K562 (cell line): ENCODE results near the gene CMIP. TPM values are rescaled to one million over a fixed set of nuclear protein-coding genes. Genes with fewer than 3 reads are reported as not detected.

Experiments used
- ATAC-seq: fragments of 200-7000 bp; cut with Tn5 transposase; 3 replicates; pipeline ENCODE4 v1.9.1; 2020; ENCODE audit warnings: moderate library complexity
- BruUV-seq: library from RNA; stranded (reverse); fragments of 400-500 nt; replicated peaks from 2 replicates; lab custom pipeline; 2021; lab: Mats Ljungman, UMichigan
- CTCF ChIA-PET: fragments of 300-600 bp; formaldehyde crosslinking; extraction: SDS; loops from one replicate; lab custom pipeline; 2021; ENCODE audit warnings: low intra/inter-chr PET ratio; lab: Yijun Ruan, JAX
- POLR2A ChIA-PET: fragments of 300-600, 350-650 bp; sonication (Branson Sonifier 250); formaldehyde crosslinking; extraction: SDS; loops from one replicate; lab custom pipeline; 2021; ENCODE audit warnings: antibody characterized with exemption, inconsistent platforms; lab: Yijun Ruan, JAX
- DNase-seq, 4 experiments: peaks; one replicate each; pipeline versions ENCODE4 v3.0.0 to v3.0.0-alpha.2; 2011 to 2018; ENCODE audit warnings: low spot score in 3 of 4, mixed read lengths in 3 of 4; ENCODE audit errors: extremely low read depth in 1 of 4
- FAIRE-seq: peaks from 2 replicates; lab custom pipeline; 2011; peaks lifted over from hg19 to GRCh38; lab: Jason Lieb, UNC
- H2AFZ ChIP-seq: 2 replicates; pipeline ENCODE4 v1.6.0; 2011; ENCODE audit warnings: low read depth, low read length, control low read depth, inconsistent platforms
- H3K27ac ChIP-seq: fragments of 200-600 bp; 3 replicates; pipeline ENCODE4 v1.8.0; 2011; ENCODE audit warnings: low read depth, mild to moderate bottlenecking, control low read depth, inconsistent platforms, low read length, moderate library complexity, mixed read lengths; ENCODE audit errors: extremely low read depth
- H3K27me3 ChIP-seq, 2 experiments: fragments of 300-600 bp in 1 of 2; 2 replicates in 1 of 2; 3 replicates in 1 of 2; pipeline versions ENCODE4 v1.6.0 to v1.8.0; 2011; ENCODE audit warnings: inconsistent platforms in 2 of 2, low read length in 2 of 2, mild to moderate bottlenecking in 1 of 2, mixed read lengths in 1 of 2, moderate library complexity in 1 of 2; ENCODE audit not compliant: control insufficient read depth in 2 of 2, insufficient read depth in 2 of 2
- H3K36me3 ChIP-seq: fragments of 300-600 bp; 3 replicates; pipeline ENCODE4 v1.8.0; 2011; ENCODE audit warnings: mild to moderate bottlenecking, low read length, inconsistent platforms; ENCODE audit not compliant: control insufficient read depth, insufficient read depth
- H3K4me1 ChIP-seq, 2 experiments: fragments of 200-600 bp in 1 of 2; replicated peaks in 1 of 2; 2 replicates in 1 of 2; 3 replicates in 1 of 2; pipeline versions ENCODE4 v1.5.1 to v1.8.0; 2011; ENCODE audit warnings: inconsistent platforms in 2 of 2, low read length in 2 of 2, mild to moderate bottlenecking in 1 of 2, mixed read lengths in 1 of 2, moderate library complexity in 1 of 2; ENCODE audit not compliant: control insufficient read depth in 2 of 2, insufficient read depth in 2 of 2
- H3K4me2 ChIP-seq: 2 replicates; pipeline ENCODE4 v1.6.1; 2011; ENCODE audit warnings: low read length, control low read depth, inconsistent platforms, mixed read lengths; ENCODE audit not compliant: insufficient read depth
- H3K4me3 ChIP-seq: fragments of 200-600 bp; sonication (generic), shearing (Covaris generic); 2 replicates; pipeline ENCODE4 v1.5.1; 2016; ENCODE audit warnings: control low read depth, inconsistent platforms
- H3K79me2 ChIP-seq: fragments of 200-600 bp; 3 replicates; pipeline ENCODE4 v1.8.0; 2011; ENCODE audit warnings: low read length, inconsistent platforms; ENCODE audit not compliant: control insufficient read depth, insufficient read depth
- H3K9ac ChIP-seq, 2 experiments: 2 replicates each; pipeline versions ENCODE4 v1.6.0 to v1.6.1; 2011; ENCODE audit warnings: low read depth in 2 of 2, low read length in 2 of 2, control low read depth in 1 of 2, inconsistent platforms in 1 of 2, mild to moderate bottlenecking in 1 of 2, mixed read lengths in 1 of 2; ENCODE audit not compliant: insufficient read depth in 1 of 2
- H3K9me1 ChIP-seq: one replicate; pipeline ENCODE4 v1.6.0; 2011; ENCODE audit warnings: inconsistent platforms, mild to moderate bottlenecking, low read length, moderate library complexity; ENCODE audit not compliant: control insufficient read depth, insufficient read depth
- H3K9me3 ChIP-seq: replicated peaks from 2 replicates; pipeline ENCODE4 v1.5.1; 2011; ENCODE audit warnings: low read depth, low read length, inconsistent platforms; ENCODE audit not compliant: control insufficient read depth, insufficient read depth
- H4K20me1 ChIP-seq: replicated peaks from 2 replicates; pipeline ENCODE4 v1.6.1; 2011; ENCODE audit warnings: low read length, inconsistent platforms, mixed read lengths; ENCODE audit not compliant: control insufficient read depth, insufficient read depth
- EWSR1 ChIP-seq: fragments of 450-650 bp; IDR thresholded peaks from 2 replicates; pipeline ENCODE4 v1.6.1; 2018; ENCODE audit warnings: borderline replicate concordance, mild to moderate bottlenecking, low read depth, moderate library complexity; ENCODE audit not compliant: partially characterized antibody
- KAT8 ChIP-seq: fragments of 450-650 bp; IDR thresholded peaks from 2 replicates; pipeline ENCODE4 v1.6.1; 2016; ENCODE audit warnings: low read depth, mild to moderate bottlenecking
- LEF1 ChIP-seq: fragments of 450-650 bp; IDR thresholded peaks from 2 replicates; pipeline ENCODE4 v1.6.1; 2016; ENCODE audit warnings: mild to moderate bottlenecking
- MYBL2 ChIP-seq, 2 experiments: fragments of 450-650 bp in 1 of 2; sonication (generic) in 1 of 2; formaldehyde crosslinking in 1 of 2; IDR thresholded peaks; 2 replicates each; pipeline versions ENCODE4 v1.6.1 to v1.8.1; 2017 to 2022; ENCODE audit warnings: borderline replicate concordance in 1 of 2, inconsistent platforms in 1 of 2, low read depth in 1 of 2, mild to moderate bottlenecking in 1 of 2, missing genetic modification reagents in 1 of 2, moderate library complexity in 1 of 2
- NR4A1 ChIP-seq, 2 experiments: fragments of 250-450 bp in 1 of 2; fragments of 450-650 bp in 1 of 2; sonication (Bioruptor Pico) in 1 of 2; IDR thresholded peaks; 2 replicates each; pipeline versions ENCODE4 v1.4.0 to v1.6.1; 2016 to 2020; ENCODE audit warnings: mild to moderate bottlenecking in 2 of 2, missing compliant biosample characterization in 1 of 2, missing genetic modification characterization in 1 of 2, moderate library complexity in 1 of 2
- SIN3A ChIP-seq, 2 experiments: fragments of 150-350 bp in 1 of 2; IDR thresholded peaks; 2 replicates each; pipeline ENCODE4 v1.6.1; 2011 to 2016; ENCODE audit warnings: borderline replicate concordance in 2 of 2, low read depth in 2 of 2, low read length in 2 of 2, mild to moderate bottlenecking in 2 of 2, moderate library complexity in 2 of 2; ENCODE audit not compliant: control insufficient read depth in 1 of 2
- TRIM28 ChIP-seq: fragments of 450-650 bp; IDR thresholded peaks from 2 replicates; pipeline ENCODE4 v1.6.1; 2017
- WHSC1 ChIP-seq: IDR thresholded peaks from one replicate; pipeline ENCODE4 v1.6.1; 2012; ENCODE audit warnings: low read length, control low read depth, inconsistent platforms
- WGBS: fragments of 100-300 bp; shearing (Covaris generic); methylation state at CpG from one replicate; pipeline ENCODE4 v1.1.6; 2016; ENCODE audit warnings: low coverage, mixed read lengths; ENCODE audit not compliant: insufficient coverage; ENCODE audit errors: missing lambda C conversion rate; 5-methylcytosine and 5-hydroxymethylcytosine counted together
- in situ Hi-C: fragments of 300-500 bp; cut with MboI; formaldehyde crosslinking; loops from 4 replicates; pipeline ENCODE4 v1.15.0; 2018; ENCODE audit warnings: inconsistent platforms, mixed read lengths
- intact Hi-C: fragments of 100-400 bp; cut with micrococcal nuclease; formaldehyde crosslinking; loops from 2 replicates; pipeline ENCODE4 v1.14.2; 2022
- polyA plus RNA-seq, 8 experiments: library from polyadenylated mRNA; depleted of rRNA in 4 of 8; stranded (reverse) in 5 of 8; unstranded in 3 of 8; fragments of >200 nt; fragmentation: Nextera tagmentation in 2 of 8; fragmentation: Illumina TruSeq in 1 of 8; extraction: Ambion mirVana in 2 of 8; extraction: Trizol in 1 of 8; gene quantifications; 2 replicates each; pipeline versions ENCODE4 v1.2.1 to v1.2.3, GENCODE V29; 2011 to 2014; ENCODE audit warnings: inconsistent platforms in 1 of 8, missing spikeins in 1 of 8
- total RNA-seq, 7 experiments: library from RNA; depleted of rRNA in 6 of 7; stranded (reverse); fragments of >200 nt in 6 of 7; fragmentation: Illumina TruSeq in 2 of 7; extraction: Trizol in 2 of 7; gene quantifications; 2 replicates each; pipeline versions ENCODE4 v1.2.1 to v1.2.3, GENCODE V29; 2011 to 2021; ENCODE audit warnings: low replicate concordance in 1 of 7
- TF ChIP-seq, protein P1 (sequence below): fragments of 450-650 bp; conservative IDR thresholded peaks from 2 replicates; pipeline ENCODE4 v1.6.1; 2016; ENCODE audit warnings: missing genetic modification characterization, low read depth, mild to moderate bottlenecking, missing compliant biosample characterization, moderate library complexity

CMIP gene
- total and polyA plus RNA-seq, 9 of the 15 experiments (the other 6 are each of a cell fraction or from before 2014, with no cell fraction given) = 0.94 to 82.5 (median 10.3) TPM

DNA sequence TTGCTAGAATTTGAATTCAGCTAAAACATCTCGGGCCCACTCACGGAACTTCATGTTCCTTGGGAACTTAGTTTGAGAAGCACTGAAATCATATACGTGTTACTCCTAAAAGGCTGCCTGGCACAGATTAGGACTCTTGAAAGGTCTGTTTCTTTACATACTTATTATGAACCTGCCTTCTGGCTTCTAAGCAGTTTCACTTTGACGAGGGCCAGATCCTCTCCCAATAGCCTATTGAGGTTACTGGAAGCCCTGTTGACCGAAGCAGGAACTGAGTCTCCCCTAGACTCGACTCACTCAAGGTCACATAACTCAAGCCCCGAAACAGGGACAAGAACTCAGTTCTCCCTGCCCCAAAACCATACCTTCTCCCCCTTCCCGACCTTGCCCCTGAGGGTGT lies 212.6 kb downstream of the CMIP start:
- H3K27me3 ChIP-seq = no peaks in the 10 kb centered on the region
- WGBS = 90% methylated on average over 8 of the region's 8 CpGs
- H3K4me2 ChIP-seq = no peak overlapping the region
- in situ Hi-C loops (no loop called here), intact Hi-C loops (no loop called here)
- no peaks in the 10 kb centered on the region for H3K9me1 ChIP-seq
- no peak overlapping the region for H3K9ac ChIP-seq
- peaks cover 17% of the 10 kb centered on the region for H3K79me2 ChIP-seq
- peaks cover 4% of the 10 kb centered on the region; the same call in 1 of the 2 replicates for H4K20me1 ChIP-seq
- H3K4me3 ChIP-seq = no peak overlapping the region
- FAIRE-seq = no peak
- peaks cover 88% of the 10 kb centered on the region for H3K36me3 ChIP-seq
- DNase-seq = no peak
- ChIA-PET CTCF (no interaction called here), POLR2A (no interaction called here)
- BruUV-seq = no TSS peak
- no peak for ATAC-seq
- no peaks in the 10 kb centered on the region for H3K9me3 ChIP-seq
- H2AFZ ChIP-seq = no peak overlapping the region
- no peak overlapping the region for H3K27ac ChIP-seq
- TF ChIP-seq, protein P1, sequence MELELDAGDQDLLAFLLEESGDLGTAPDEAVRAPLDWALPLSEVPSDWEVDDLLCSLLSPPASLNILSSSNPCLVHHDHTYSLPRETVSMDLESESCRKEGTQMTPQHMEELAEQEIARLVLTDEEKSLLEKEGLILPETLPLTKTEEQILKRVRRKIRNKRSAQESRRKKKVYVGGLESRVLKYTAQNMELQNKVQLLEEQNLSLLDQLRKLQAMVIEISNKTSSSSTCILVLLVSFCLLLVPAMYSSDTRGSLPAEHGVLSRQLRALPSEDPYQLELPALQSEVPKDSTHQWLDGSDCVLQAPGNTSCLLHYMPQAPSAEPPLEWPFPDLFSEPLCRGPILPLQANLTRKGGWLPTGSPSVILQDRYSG (tag) = no peak
- TF ChIP-seq MYBL2 (IDR thresholded peaks at IDR 0.05; ENCODE audit: low read depth) (no peak), MYBL2 (CRISPR knock-in tag; IDR thresholded peaks at IDR 0.05; ENCODE audit: borderline replicate concordance) (no peak), EWSR1 (no peak), SIN3A (IDR thresholded peaks at IDR 0.05; ENCODE audit: borderline replicate concordance in 2 of 2, control insufficient read depth in 1 of 2, low read depth in 2 of 2, low read length in 2 of 2) (no peak), WHSC1 (no peak), KAT8 (no peak), TRIM28 (no peak), LEF1 (no peak), NR4A1 (CRISPR knock-in tag; IDR thresholded peaks at IDR 0.05) (no peak), NR4A1 (tag; IDR thresholded peaks at IDR 0.05) (no peak)
- H3K4me1 ChIP-seq = peaks cover 14 to 18% of the 10 kb centered on the region in 2 experiments
